ENCODE results near the gene EXOSC7.
"Not testable (repeated sequence)": the region's sequence is repeated elsewhere in the genome, so short reads cannot be mapped to it uniquely, and the experiment has no call there.

Gene EXOSC7

DNA sequence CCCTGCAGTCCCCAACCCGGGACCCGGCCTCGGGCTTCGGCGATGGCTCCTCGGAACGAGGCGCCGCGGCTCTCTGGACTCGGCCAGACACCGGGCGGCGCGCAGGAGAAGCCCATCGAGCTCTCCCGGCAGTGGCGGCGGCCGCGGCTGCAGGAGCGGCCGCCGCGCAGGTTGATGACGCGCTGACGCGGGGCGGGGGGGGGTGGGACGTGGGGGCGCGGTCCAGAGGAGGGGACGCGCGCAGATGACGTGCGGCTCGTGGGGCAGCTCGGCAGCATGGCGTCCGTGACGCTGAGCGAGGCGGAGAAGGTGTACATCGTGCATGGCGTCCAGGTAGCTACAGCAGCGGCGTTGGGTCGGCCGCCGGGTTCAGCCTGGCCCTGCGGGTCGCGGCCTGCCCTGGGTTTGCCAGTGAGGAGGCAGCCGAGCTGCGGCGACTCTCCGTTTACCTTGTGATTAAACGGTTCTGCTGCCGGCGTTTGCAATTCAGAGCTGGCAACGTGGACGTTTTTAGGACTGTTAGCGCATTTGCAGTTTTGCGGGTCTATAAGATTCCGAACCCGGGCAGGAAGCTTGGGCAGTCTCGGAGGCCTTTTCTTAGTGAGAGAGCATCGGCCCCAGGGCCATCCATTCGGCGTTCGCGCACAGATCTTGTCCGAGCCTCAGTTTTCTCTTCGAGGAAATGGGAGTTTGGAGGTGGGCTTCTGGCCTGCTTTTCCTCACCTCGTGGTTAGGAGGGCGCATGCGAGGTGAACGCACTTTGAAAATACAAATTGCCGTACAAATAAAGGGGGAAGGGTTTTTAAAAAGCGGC is at the start of gene EXOSC7, which contains the start of gene ZDHHC3:
TSS of gene EXOSC7 (plus strand) at position 243 of the 814 bp plus-strand sequence. CDS start at position 277, 34 bp downstream.
TSS of gene ZDHHC3 (minus strand) at position 173 of the 814 bp plus-strand sequence. CDS start 16,738 bp downstream, outside the sequence.
- peak; percentile 71 to 82 for DNase-seq (ENCODE audit: extremely low read depth in 1 of 2, low read depth in 1 of 2)

- DNase-seq (ENCODE audit: extremely low read depth in 1 of 2, low read depth in 1 of 2) = no peak
Observed at GRCh38 chr3:44926921-44927320, 49.1 kb upstream of the EXOSC7 start.

DNA sequence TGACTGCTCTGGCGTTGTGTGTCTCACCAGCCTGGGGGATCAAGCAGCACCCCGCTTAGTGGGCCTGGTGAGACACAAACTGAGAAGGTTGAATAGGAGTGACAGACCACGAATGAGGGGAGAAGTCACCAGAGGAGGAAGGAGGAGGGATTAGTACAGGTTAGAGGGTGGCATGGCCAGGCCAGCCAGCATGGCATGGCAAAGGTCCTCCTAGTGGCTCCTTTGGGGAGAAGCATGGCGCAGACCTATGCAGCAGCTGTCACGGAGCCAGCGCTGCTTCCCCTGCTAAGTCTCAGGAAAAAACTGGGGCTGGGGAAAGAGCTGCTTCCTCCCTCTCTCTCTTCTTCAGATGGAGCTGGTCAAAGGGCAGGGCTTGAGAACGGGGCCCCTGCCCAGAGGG is 48.7 kb upstream of the EXOSC7 start:
- DNase-seq (ENCODE audit: extremely low read depth in 1 of 2, low read depth in 1 of 2) = no peak

- no peak for DNase-seq (ENCODE audit: extremely low read depth in 1 of 2, low read depth in 1 of 2)
Observed at GRCh38 chr3:44929782-44930181, 46.3 kb upstream of the EXOSC7 start.

GRCh38 chr3:44930911-44931310 is 45.1 kb upstream of the EXOSC7 start:
- DNase-seq (ENCODE audit: extremely low read depth in 1 of 2, low read depth in 1 of 2) = no peak

DNA sequence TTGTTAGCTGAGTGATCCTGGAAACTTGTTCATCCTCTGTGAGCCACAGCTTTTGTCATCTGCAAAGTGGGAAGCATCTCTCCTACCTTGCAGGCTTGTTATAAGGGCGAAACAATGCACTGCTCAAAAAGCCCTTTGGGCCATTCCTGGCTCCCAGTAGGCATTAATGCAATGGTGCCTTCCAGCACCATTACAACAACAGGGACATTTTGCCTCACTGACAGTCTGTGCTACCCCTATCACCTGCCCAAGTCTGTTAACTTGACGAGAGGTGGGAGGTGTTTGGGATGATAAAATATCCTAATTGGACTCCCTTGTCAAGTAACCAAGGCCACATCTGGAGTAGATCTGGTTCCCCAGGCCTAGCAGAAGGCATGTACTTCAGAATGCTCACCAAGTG is 44.3 kb upstream of the EXOSC7 start:
- DNase-seq (ENCODE audit: extremely low read depth in 1 of 2, low read depth in 1 of 2) = no peak

- DNase-seq (ENCODE audit: extremely low read depth in 1 of 2, low read depth in 1 of 2) = no peak
Observed at GRCh38 chr3:44932271-44932670, 43.8 kb upstream of the EXOSC7 start.

DNA sequence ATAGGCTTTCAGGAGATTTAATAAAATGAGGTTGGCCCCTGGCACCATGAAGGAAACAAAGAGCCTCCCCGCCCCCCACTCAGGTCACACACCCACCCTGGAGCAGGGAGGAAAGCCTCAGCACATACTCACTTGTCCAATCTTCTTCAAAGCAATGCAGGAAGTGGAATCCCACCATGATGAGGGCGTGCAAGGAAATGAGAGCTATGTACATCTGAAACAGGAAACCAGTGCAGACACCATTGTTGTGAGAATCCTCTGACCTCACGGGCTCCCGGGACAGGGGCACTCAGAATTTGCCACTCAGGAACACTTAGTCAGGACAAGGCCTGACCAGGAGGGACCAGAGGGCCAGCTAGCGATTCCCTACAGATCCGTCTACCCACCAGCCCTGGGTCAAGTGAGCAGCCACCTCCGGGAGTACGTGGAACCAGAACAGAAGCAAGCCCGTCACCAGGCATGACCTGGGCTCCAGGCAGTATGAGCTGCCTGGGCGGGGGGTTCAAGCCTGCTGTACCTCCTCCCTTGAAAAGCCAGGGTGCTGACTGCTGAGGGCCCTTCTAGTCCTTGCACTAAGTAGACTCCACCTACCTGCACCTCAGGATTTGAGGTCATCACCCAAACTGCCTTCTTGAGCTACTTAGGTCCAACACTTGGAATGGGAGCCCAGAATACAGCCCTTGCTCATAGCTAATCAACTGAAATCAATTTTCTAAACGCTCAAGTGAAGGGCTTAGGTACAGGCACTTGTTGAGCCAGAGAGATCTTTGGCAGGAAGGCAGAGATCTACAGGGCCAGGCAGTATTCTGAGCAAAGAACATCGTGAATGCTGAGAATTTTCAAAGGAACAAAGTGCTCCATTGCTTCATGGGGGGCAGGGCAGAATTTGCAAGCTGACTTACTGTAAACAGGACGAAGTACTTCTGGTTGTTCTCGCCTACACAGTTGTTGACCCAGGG is 42.8 kb upstream of the EXOSC7 start:
- no peak for DNase-seq (ENCODE audit: extremely low read depth in 1 of 2, low read depth in 1 of 2)

DNA sequence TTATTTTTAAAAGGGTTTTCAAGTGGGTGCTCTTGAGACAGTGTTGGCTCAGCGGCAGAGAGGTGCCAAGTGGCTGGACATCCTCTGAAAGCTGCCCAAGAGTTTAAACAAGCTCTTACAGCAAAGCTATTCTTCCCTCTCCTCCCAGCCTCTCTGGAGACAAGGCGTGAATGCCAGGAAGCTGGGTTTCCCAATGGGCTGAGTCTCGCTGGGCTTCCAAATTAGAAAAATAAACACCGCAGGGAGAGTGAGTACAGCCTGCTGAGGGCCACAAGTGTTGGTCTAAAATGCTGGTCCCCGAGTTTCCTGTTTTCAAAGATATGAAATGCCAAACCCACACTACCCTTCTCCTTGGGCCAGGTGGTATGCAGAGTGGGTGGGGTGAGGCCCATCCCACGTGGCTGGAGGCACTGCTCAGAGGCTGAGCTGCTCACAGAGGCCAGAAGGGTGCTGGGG is 36.4 kb upstream of the EXOSC7 start:
- DNase-seq (ENCODE audit: extremely low read depth in 1 of 2, low read depth in 1 of 2) = no peak

DNA sequence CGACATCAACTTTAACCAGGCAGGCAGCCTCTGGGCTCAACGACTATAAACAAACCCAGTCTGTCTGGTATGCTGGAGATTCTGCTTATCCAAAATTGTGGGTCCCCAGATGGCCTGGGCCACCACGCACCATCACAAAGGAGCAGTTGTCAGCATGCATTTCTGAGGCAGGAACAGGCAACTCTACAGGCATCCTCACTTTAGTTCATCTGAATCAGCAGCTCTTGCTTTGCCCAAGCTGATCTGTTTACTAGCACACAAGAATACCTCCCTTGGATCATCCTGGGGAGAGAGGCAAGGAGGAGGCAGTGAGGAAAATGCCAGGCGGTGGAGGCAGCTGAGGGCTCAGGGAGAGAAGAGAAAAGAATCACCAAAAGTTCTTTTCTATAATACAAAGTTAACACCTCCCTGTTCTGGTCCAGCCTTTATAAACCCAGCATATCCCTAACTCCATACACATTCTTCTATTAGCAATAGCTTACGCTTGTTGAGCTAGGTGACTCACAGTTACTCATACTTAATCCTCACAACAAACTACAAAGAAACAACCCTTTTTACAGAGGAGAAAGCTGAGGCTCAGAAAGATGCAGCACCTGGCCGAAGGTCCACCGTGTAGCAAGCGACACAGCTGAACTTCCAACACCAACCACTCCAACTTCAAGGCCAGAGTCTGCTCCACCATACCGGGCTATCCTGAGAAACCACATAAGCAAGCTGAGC is 33.7 kb upstream of the EXOSC7 start:
- DNase-seq (ENCODE audit: extremely low read depth in 1 of 2, low read depth in 1 of 2) = no peak

DNA sequence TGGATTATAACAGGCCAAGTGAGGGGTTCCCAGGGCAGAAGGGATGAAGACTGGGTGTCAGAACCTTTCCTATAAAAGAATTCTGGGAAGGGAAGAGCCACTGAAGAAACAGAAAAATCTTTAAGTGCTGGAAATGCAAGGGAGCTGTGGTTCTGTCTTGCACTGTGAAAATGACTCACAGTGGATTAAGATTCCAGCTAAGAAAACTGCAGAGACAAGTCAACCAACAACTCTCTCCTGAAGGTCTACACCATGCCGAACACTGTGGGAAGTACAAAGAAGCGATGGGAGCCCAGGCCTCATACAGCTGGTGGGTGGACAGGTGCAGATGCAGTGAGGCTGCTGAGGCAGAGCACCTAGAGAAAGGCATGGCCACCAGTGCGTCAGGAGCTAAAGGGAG is 27.8 kb upstream of the EXOSC7 start:
- no peak for DNase-seq (ENCODE audit: extremely low read depth in 1 of 2, low read depth in 1 of 2)

- not testable (repeated sequence) for DNase-seq (ENCODE audit: extremely low read depth in 1 of 2, low read depth in 1 of 2)
Observed at GRCh38 chr3:44949770-44950169, 26.3 kb upstream of the EXOSC7 start.

DNA sequence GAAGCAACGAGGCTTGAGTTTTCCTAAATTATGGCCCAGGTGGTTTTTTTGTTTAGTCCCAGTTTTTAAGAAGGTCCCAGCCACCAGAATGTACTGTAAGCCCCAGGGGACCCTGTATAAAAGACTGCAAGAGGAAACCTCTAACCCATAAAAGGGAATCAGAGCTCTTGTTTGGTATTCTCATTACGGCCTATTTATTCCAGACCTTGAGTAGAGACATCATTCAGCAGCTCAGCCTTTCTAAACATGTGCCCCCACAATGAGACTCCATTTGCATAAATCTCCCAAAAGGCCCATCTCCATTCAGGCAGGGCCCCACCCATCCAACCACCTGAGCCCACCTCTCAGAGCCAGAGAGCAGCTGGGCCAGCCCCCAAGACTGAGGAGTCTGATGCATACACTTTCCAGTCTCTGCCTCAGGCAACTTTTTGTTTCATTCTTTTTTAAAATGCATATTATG is 25.7 kb upstream of the EXOSC7 start:
- DNase-seq (ENCODE audit: extremely low read depth in 1 of 2, low read depth in 1 of 2) = no peak

DNA sequence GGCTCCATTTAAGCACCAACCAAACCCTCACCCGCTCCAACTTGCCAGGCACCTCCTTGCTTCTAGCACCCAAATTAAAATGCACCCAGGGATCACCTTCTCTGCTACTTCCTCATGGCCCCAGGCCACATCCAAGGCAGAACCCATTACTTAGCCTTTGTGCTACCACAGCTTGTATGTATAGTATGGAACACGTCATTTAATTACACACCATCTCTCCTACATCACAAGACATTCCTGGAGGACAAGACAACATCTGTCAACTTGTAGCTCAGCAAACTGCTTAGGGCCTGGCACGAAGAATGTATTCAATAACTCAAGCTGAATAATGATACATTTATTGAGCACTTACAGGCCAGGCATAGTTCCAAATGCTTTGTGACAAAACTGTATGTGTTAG is 23.4 kb upstream of the EXOSC7 start:
- DNase-seq (ENCODE audit: extremely low read depth in 1 of 2, low read depth in 1 of 2) = no peak

GRCh38 chr3:44954304-44954703 is 21.7 kb upstream of the EXOSC7 start:
- DNase-seq (ENCODE audit: extremely low read depth in 1 of 2, low read depth in 1 of 2) = no peak

- no peak for DNase-seq (ENCODE audit: extremely low read depth in 1 of 2, low read depth in 1 of 2)
Observed at GRCh38 chr3:44954962-44955361, 21.1 kb upstream of the EXOSC7 start.

DNA sequence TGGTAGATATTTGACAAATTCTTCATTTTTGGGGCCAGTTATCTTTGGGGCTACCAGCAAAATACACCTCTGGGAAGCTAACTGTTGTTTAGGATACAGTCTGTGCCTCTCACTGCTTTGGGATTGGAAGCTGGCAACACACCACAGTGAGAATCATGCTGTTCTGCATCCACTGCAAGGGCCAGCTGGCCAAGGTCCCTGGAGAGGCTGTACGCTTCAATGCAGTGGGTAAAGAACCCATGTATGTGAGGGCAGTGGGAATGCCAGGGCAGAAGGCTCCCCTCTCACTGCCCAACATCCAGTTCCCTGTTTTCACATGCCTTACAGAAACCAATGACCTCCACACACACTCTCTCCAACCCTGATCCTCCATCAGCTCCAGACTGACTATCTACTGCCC is 20.1 kb upstream of the EXOSC7 start:
- DNase-seq (ENCODE audit: extremely low read depth in 1 of 2, low read depth in 1 of 2) = no peak

GRCh38 chr3:44957986-44958385 is 18.1 kb upstream of the EXOSC7 start:
- DNase-seq (ENCODE audit: extremely low read depth in 1 of 2, low read depth in 1 of 2) = no peak

GRCh38 chr3:44958386-44958785 is 17.7 kb upstream of the EXOSC7 start:
- no peak for DNase-seq (ENCODE audit: extremely low read depth in 1 of 2, low read depth in 1 of 2)

DNA sequence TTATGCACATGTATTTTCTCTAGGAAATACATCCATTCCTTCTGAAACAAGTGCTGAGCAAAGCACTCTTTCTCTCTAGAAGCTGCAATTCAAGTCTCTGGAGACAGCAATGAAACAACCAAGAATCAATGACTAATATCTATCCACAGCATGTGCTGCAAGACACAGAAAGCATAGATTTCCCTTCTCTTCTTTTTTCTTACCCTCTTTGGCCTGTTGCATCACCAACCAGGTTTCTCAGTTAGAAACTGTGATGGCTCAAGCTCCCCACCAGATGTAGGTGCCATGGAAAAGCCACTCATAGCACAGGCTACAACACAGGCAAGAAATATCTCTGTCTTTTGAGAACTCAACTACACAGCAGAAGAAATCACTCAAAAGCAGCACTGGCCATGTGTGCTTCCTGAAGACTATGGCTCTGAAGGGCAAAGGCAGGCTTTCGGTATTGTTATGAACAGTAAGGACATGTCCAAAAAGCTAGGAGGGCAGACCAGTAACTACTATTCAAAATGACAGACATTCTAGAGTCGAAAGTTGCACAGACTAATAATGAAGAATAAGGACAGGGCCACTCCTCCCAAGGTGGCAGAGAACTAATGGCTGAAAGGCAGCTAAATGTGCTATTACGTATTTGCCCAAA is 15.5 kb upstream of the EXOSC7 start:
- DNase-seq (ENCODE audit: extremely low read depth in 1 of 2, low read depth in 1 of 2) = no peak

Measured in activated CD8-positive, alpha-beta memory T cell treated with anti-CD3 and anti-CD28 coated beads for 1 hour (primary cell).